Measurements from ENCODE around the gene CDC14A.

DNA sequence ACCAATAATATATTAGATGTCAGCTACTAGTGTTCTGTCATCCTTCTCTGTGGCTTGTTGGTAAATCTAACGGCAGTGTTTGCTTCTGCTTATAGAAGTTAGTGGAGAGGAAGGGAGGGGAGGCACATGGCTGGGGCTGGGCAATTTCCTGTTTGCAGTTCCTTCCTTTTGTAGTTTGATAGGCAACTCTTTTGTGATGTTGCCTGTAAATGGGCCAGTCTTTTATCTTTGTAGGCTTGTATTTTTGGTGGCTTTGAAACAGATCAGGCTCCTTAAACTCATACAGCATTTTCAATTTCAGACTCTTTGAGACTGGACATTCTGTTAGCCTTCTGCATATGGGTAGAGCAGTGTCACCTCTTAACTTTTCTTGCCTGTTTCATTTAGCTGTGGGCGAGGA is 48.1 kb downstream of the CDC14A start:
- TF ChIP-seq, protein P1, sequence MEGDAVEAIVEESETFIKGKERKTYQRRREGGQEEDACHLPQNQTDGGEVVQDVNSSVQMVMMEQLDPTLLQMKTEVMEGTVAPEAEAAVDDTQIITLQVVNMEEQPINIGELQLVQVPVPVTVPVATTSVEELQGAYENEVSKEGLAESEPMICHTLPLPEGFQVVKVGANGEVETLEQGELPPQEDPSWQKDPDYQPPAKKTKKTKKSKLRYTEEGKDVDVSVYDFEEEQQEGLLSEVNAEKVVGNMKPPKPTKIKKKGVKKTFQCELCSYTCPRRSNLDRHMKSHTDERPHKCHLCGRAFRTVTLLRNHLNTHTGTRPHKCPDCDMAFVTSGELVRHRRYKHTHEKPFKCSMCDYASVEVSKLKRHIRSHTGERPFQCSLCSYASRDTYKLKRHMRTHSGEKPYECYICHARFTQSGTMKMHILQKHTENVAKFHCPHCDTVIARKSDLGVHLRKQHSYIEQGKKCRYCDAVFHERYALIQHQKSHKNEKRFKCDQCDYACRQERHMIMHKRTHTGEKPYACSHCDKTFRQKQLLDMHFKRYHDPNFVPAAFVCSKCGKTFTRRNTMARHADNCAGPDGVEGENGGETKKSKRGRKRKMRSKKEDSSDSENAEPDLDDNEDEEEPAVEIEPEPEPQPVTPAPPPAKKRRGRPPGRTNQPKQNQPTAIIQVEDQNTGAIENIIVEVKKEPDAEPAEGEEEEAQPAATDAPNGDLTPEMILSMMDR (IDR thresholded peaks at IDR 0.05; ENCODE audit: poor library complexity): no peak
- TF ChIP-seq EZH2 (IDR thresholded peaks at IDR 0.05; ENCODE audit: borderline replicate concordance) (no peak), EZH2phosphoT487 (IDR thresholded peaks at IDR 0.05; ENCODE audit: low read depth, severe bottlenecking, unreplicated experiment) (no peak)

All from hepatocyte (in vitro differentiated cells).